Right kidney (tissue), 9 donors: ENCODE results near the gene TRIM43.
"Not testable (repeated sequence)": the region's sequence is repeated elsewhere in the genome, so short reads cannot be mapped to it uniquely, and the experiment has no call there.

Source experiments
- DNase-seq: peaks from one replicate; pipeline ENCODE4 v3.0.0-alpha.2; 2016
- long read RNA-seq, 8 donors: transcript quantifications; one replicate each; lab custom pipeline, GENCODE V29; 2026

Gene TRIM43
- long read RNA-seq, donor 1, partial matches to known transcripts = 0 of 1 reads
- long read RNA-seq, donor 1, other reads (novel, unspliced or antisense) = 0 of 1 reads
- long read RNA-seq, donor 2 = 0 reads
- long read RNA-seq, donor 3 = 0 reads
- long read RNA-seq, donor 4 = 0 reads
- long read RNA-seq, donor 5 = 0 reads
- long read RNA-seq, donor 6 = 0 reads
- long read RNA-seq, donor 7 = 0 reads
- long read RNA-seq, donor 8 = 0 reads

DNA sequence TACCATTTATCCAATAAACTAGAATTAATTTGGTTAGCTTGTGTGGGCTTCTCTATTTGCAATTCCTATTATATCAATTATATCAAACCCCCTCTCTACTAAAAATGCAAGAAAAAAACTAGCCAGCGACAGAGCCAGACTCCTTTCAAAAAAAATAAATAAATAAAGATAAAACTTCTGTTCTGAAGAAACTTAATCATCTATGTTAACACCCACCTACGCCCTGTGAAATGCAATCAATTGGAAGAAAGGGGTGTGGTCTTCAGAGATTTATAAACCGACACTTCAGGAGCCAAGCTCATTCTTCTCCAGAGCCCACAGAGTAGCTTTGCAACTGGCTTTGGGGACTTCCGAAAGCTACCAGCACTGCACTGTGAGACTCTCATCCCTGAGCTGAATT lies at the start of gene TRIM43:
Gene TRIM43 (plus strand): TSS at position 301 of the 400 bp plus-strand sequence. CDS start 2,023 bp downstream, outside the sequence.
- DNase-seq = not testable (repeated sequence)

DNA sequence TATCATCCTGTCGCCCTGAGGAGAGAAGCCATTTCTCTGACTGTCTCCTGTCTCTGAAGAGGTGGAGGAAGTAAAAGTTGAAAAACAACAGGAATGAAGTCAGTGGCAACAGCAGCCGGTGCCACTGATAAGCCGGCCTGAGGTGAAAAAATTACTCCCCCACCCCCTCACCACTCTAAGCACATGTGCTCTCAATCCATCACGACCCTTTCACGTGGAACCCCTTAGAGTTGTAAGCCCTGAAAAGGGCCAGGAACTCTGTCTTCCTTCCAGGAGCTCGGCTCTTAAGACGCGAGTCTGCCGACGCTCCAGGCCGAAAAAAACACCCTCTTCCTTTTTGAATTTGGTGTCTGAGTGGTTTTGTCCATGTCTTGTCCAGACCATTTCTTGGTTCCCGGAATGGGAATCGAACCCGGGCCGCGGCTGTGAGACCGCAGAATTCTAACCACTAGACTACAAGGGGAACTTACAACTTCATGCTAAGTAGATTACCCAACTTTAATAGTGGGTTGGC lies 40.7 kb upstream of the TRIM43 start:
- no peak for DNase-seq

DNA sequence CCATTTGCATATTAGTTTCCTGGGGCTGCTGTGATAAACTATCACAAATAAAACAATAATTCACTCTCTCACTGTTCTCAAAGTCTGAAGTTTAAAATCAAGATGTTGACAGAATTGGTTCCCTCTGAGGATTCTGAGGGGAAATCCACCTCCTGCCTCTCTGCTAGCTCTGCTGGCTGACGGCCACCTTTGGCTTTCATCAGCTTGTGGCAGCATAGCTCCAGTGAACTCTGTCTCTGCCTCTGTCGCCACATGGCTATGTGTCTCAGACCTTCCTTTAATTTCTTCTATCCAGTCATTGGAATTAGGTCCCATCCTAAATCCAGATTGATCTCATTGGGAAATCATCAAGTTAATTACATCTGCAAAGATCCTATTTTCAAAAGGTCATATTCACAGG lies 38.9 kb upstream of the TRIM43 start:
- DNase-seq = no peak

DNA sequence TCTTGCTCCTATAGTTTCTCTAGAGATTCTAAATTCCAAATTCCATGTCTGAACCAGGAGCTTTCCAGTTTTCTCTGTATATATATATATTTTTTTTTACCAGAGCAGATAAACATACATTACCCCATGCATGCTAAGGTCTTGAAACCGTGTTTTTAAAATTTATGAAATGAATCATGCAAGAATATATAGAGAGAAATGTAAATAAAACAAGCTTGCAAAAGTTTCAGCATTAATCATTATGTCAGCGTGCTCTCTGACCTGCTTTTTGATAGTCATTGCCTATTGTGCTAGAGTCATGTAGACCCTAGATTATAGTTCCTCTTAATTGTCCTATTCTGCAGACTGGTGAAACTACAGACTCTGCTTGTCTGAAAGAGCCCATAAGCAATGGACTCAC lies 22.6 kb upstream of the TRIM43 start:
- no peak for DNase-seq

DNA sequence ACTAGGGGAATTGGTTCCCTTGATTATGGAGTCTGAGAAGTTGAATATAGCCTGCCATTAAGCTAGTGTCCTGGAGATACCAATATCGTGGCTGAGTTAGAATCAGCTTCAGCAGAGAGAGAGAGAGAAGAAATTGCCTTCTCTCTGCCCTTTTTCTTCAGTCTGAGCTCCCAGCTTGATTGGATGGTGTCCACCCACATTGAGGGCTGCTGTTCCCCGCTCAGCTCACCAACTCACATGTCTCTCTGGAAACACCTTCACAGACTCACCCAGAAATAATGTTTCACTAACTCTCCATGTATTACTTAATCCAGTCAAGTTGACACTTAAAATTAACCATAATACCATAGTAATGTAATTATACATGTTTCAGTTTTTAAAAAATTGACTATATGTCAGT lies 17.9 kb upstream of the TRIM43 start:
- no peak for DNase-seq

DNA sequence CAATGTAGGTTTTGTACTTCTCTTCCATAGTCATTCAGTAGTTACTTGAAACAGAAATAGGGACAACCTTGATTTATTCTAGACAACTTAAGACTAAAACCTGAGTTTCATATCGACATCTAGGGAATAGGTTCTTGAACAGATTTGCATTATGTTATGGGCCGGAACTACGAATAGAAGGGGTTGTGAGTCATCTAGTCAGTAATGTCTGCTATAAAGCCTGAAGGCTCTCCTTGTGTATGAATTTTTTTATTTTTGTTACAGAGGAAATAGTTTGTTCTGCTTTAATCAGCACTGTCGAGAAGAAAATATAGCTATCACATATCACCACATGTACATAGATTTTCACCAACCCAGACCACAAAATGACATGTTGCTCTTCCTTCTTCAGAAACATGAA lies 17.3 kb upstream of the TRIM43 start:
- DNase-seq = no peak

DNA sequence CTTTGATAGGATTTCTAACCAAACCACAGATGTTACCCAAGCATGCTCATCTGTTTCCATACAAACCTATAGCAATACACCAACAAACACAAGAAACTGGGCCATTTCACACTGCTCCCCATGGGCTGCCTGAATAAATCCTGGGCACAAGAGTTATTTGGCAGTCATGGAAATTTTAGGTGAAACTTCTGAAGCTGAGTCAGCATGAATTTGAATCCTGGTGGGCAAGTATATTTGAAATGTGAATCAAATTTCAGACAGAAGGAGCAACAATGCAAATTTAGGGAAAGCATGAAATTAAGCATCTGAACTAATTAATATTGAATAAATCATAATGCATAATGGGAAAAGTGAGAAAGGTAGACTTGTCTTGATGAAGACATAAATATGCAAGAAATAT lies 15.9 kb upstream of the TRIM43 start:
- DNase-seq = no peak

DNA sequence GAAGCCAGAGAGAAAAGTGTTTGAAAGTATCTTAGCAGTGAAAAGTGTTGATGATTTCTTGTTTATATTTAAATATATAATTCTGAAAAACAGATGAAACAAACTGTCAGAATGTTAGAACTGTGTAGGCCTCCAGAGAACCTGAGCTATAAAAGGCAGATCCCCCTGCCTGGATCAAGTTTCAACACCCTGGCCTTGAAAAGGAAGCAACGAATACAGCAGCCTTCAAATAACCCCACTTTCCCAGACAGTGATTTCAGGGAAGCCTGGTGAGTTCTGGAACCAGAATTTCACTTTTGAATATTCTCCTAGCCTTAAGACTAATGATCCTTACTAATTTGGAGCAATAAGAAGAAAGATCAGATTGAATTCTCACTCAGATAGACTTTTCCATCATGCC lies 13.3 kb upstream of the TRIM43 start:
- no peak for DNase-seq

DNA sequence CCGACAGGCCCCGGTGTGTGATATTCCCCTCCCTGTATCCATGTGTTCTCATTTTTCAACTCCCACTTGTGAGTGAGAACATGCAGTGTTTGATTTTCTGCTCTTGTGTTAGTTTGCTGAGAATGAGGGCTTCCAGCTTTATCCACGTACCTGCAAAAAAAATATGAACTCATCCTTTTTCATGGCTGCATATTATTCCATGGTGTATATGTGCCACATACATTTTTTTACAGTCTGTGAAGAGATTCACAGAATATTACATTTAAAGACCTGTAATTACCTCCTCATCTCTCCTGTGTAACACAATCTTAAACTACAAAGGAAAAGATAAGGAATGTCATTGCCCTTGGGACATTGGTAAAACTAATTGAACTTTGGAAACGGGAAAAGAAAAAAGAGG lies 8.3 kb upstream of the TRIM43 start:
- DNase-seq = not testable (repeated sequence)

DNA sequence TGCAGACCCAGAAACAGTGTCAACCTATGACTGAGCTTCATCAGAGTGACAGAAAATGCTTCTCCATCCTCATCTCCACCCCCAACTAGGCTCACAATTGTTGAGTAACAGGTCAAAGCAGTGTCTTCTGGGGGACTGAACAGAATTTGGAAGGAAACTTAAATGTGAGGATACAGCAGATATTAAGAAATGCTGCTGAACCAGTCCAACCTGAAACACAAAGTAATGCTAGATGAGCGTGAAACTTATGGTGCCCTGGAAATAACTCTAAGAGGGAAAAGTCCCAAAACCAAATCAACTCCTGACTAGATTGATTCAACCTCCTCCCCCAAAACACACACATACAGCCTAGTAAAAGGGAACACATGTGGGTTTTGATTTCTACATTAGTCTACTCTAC lies 7.5 kb upstream of the TRIM43 start:
- not testable (repeated sequence) for DNase-seq

DNA sequence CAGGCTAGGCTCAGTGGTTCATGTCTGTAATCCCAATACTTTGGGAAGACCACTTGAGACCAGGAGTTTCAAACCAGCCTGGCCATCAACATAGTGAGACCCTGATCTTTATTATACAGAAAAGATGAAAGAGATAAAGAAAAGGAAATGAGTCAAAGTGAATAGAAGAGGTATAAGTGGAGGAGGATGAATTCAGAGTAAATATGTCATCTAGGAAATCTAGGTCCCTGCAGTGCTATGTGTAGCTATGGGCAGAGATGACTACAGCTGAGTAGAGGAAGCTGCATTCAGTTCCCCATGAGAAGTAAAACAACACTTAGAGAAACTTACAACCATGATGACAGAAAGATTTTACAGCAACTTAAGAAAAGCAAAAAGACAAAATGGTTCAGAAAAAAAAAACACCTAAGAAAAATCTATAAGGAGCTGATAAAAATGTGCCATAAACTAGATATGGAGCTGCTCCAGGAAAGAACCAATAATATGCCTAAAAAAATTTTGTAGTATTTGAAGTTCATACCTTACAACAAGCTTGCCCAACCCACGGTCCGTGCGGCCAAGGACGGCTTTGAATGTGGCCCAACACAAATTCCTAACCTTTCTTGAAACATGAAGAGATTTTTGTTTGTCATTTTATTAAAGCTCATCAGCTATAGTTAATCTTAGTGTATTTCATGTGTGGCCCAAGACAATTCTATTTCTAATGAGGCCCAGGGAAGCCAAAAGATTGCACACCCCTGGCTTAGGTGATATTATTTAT lies 1.8 kb upstream of the TRIM43 start:
- not testable (repeated sequence) for DNase-seq

DNA sequence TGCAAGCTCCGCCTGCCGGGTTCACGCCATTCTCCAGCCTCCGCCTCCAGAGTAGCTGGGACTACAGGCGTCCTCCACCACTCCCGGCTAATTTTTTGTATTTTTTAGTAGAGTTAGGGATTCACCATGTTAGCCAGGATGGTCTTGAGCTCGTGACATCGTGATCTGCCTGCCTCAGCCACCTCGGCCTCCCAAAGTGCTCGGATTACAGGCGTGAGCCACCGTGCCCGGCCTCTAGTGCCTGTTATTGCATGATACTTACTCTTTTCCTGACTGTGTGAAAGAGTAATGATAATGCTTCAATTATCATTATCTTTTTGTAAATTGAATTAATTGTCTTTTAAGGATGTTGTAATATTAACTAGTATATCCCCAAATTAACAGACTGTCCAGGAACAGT lies 1.2 kb downstream of the TRIM43 start:
- DNase-seq = not testable (repeated sequence)

DNA sequence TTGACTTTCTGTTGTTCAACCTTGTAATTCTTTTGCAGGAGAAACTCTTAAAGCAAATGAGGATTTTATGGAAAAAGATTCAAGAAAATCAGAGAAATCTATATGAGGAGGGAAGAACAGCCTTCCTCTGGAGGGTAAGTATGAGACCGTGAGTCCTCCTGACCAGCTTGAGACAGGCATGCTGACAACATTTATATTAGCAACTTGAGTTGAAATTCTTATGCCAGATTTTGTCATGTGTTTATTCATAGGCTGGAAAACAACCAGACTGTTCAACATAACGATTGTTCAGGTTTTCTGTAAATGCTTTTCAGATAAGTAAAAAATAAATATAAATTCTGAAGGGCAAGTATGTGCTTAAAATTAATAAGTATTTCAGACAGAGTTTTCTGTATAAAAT lies 3.2 kb downstream of the TRIM43 start:
- DNase-seq = not testable (repeated sequence)

DNA sequence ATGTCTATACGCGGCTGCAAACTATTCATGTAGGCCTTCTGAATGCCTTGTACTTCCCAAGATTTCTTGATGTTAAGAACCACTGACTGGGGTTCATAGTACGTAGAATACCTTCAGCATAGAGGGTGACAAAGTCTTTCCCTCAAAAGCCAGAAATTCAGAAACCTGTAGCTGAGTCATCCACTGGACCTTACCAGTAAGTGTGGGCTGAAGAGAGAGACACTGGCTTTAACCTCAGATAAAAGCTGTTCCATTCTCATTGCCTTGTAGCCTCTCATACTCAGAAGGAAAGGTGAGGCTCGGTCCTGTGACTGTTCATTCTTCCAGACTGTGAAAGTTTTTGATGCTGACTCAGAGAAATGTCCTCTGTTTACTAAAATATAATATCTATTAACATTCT lies 9.5 kb downstream of the TRIM43 start:
- DNase-seq = not testable (repeated sequence)

DNA sequence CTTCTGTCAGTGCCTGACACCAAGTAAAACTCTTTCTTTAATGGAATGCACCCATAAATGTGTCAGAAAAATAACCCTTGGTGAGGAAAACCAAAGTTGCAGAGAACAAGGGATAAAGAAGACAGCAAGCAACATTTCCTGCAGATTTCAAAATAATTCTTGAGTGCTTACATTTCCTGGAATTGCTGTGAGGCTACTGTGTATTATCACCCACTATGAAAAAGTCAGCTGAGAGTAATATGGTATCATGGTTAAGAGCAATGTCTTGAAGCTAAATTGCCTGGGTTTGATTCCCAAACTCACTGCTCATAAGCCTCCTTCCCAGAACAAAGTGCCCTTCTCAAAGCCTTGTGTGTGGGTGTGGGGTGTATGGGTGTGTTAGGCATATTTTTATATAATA lies 10.3 kb downstream of the TRIM43 start:
- not testable (repeated sequence) for DNase-seq

DNA sequence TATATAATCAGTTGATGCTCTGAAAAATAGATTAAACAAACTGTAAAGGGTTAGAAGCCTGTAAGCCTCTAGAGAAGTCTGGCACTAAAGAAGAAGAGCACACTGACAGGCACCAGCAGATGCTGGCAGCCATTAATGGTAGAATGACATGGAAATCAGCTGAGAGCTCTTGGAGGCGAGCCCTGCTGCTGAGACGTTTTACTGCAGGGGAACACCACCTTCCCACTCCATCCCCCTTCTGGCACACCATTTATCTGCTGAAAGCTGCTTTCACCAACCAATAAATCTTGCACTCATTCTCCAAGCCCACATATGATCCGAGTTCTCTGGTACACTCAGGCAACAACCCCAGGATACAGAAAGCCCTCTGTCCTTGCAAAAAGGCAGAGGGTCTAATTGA lies 16.6 kb downstream of the TRIM43 start:
- not testable (repeated sequence) for DNase-seq

DNA sequence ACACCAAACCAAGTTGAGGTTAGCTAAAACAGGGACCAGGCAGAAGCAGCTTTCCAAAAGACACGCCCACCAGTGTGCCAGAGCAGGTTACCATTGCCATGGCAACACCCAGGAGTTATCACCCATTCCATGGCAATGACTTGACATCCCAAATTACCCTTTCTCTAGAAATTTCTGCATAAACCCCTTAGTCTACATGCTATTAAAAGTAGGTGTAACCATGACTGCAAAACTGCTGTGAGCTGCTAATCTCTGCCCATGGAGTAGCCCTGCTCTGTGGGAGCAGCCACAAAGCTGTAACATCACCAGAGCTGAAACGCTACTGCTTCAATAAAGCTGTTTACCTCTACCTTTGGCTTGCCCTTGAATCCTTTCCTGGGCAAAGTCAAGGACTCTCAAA lies 18.0 kb downstream of the TRIM43 start:
- not testable (repeated sequence) for DNase-seq

DNA sequence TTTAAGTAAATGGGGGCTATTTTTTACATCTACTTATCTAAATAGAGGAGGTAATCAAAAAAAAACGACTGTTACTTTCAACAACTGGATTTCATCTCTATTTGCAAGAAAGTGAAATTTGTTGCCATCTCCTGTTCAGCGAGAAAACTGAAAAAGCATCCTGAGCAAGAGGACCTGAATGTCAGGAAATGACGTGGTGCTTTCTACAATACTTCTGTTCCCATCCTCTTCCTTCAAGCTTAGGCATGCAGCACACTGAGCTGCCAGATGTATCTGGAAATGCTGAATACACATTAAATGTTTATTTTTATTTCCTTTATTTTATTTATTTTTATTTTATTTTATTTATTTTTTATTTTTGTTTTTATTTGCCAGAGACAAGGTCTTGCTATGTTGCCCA lies 21.2 kb downstream of the TRIM43 start:
- DNase-seq = not testable (repeated sequence)

DNA sequence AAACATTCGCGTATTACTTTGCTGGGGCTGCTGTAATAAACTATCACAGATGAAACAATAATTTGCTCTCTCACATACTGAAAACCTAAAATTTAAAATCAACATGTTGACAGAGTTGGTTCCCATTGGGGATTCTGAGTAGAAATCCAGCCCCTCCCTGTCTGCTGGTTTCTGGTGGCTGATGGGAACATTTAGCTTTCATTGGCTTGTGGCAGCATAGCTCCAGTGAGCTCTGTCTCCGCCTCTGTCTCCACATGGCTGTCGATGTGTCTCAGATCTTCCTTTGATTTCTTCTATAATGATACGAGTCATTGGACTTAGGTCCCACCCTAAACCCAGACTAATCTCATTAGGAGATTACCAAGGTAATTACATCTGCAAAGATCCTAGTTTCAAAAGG lies 30.9 kb downstream of the TRIM43 start:
- not testable (repeated sequence) for DNase-seq

DNA sequence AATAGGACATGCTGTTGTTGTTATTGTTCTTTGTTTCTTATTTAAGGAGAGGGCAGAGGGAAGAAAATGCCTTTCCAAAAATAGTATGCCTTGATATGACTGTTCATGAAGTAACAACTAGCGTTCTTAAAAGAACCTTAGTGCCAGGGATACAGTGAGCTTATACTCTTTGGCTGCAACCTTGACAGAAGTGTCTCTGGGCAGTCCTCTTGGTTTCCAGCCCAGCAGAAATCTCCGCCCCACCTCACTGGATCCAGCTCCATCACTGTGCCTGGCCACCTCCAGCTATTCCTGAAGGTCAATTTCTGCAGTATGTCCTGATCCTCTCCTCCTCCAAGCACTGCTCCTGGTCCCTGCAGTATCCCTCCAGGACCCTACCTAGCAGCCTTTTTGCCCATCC lies 39.2 kb downstream of the TRIM43 start:
- not testable (repeated sequence) for DNase-seq

DNA sequence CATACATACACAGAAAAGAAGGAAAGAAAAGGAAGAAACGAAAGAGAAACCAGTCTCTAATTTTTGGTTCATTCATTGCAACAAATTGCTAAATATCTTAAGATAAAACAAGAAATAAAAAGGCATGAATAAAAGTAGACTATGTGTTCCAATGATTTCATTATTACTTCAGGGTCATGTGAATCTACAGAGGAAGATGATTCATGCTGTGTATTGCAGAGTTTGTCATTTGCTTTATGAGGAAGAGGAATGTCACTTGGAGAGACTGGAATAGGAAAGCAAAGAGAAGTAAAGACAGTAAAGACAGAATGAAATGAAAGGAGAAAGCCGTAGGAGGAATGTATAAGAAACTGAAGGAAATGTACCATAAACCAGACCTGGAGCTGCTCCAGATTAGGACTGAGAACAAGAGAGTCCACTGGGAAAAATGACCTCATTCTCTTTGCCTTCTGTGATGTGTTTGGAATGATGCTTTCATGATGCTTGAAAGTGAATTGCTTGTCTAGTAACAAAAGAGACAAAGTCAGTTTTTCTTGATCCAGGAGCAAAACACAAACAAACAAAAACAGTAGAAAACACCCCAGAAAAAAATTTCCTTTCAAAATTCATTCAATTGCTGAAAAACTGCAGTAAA lies 41.9 kb downstream of the TRIM43 start:
- DNase-seq = not testable (repeated sequence)

DNA sequence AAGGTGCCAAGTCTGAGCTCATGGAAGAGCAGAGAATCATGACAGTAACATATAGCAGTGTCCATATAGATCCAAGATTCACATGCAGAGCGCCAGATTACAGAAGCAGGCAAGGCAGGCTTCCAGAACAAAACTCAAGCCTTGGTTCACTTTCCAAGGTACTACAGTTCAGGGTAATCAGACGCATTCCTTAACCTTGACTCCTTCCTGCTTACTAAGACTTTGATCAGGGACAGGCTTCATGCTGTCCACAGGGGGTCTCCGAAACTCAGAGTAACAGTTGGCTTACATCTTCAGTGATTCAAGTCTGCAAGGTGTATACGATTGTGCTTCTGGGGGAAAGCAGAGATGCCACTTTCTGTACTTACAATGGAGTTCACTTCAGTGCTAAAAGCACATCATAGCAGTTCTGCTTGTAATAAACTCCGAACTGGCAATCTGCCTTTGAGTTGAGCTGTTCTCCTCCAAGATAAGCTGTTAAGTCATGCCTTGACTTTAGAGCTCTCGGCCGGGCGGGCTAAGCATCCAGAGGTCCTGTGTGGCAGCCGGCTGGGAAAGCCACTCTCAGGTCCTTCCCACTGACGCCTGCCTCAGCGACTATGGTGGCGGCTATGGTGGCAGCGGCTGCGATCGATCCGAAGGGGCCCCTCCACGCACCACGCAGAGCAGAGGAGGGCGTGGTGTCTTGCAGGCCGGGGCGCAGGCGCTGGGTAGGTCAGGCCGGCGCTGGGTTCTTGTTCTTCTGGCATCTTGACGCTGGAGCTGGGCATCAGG lies 48.9 kb downstream of the TRIM43 start:
- DNase-seq = not testable (repeated sequence)

DNA sequence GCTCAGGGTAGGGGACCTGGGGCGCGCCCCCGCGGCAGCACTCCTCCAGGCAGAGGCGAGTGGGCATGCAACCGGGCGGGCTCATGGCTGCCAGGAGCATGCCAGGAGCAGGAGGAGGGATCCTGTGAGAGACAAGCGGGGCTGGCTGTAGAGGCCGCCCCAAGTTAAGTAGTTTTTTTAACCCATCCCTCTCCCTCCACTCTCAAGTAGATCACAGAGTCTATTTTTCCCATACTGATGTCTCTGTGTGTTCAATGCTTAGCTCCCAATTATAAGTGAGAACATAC lies 49.4 kb downstream of the TRIM43 start:
- not testable (repeated sequence) for DNase-seq
